Measurements from ENCODE around the gene CREB3L1.

DNA sequence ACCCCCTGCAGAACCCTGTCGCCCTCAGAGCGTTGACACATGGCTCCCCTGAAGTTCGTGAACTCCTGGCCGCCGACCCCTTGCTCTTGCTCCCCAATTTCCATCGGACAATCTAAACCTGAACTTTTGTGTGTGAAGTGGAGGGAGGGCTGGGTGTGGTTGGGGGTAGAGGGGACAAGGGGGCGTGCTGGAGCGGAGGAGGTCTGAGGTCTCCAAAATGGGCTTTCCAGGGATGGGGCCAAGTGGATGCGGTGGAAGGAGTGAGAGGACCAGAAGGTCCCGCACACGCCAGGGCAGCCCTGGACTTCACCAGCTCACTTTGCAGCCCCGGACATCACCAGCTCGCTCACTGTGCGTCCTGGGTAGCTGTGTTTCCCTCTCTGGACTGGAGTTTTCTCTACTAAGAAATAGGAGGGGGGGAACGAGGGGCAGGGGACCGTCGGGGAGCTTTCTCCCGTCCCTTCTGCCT is 18.6 kb downstream of the CREB3L1 start:
- TF ChIP-seq POLR2A (IDR thresholded peaks at IDR 0.05; ENCODE audit: low read length) (no peak), GATA1 (IDR thresholded peaks at IDR 0.05; ENCODE audit: low read depth, low read length) (no peak)

Data from erythroblast (primary cell).